ENCODE results near the gene EHD4.

The EHD4 gene

GRCh38 chr15:41979493-41980266 lies 7.3 kb upstream of the EHD4 start:
- no peak for DNase-seq

- no peak for DNase-seq
Observed at GRCh38 chr15:41978534-41978933, 6.2 kb upstream of the EHD4 start.

DNA sequence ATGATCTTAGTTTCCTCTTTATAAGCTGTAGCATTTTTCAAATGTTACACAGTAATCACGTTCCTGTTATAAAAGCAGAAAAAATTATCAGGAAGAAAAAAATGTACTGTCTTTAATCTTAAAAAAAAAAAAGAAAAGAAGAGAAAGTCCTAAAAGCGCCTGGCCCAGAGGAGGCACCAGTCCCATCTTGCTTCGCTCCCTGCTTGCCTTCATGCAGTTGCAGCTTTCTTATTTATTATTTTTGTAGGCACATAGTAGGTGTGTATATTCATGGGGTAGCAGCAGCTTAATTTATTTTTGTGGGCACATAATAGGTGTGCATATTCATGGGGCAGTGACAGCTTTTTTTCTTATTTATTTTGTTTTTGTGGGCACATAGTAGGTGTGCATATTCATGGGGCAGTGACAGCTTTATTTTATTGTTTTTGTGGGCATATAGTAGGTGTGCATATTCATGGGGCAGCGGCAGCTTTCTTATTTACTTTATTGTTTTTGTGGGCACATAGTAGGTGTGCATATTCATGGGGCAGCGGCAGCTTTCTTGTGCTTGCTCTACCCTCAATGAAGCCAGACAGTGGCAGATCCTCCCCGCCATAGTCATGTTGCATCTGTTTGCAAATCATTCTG lies 5.5 kb upstream of the EHD4 start:
- DNase-seq, result no peak

GRCh38 chr15:41975669-41976068 lies 3.3 kb upstream of the EHD4 start:
- no peak for DNase-seq

- DNase-seq, result no peak
Observed at GRCh38 chr15:41974041-41974440, 1.7 kb upstream of the EHD4 start.

DNA sequence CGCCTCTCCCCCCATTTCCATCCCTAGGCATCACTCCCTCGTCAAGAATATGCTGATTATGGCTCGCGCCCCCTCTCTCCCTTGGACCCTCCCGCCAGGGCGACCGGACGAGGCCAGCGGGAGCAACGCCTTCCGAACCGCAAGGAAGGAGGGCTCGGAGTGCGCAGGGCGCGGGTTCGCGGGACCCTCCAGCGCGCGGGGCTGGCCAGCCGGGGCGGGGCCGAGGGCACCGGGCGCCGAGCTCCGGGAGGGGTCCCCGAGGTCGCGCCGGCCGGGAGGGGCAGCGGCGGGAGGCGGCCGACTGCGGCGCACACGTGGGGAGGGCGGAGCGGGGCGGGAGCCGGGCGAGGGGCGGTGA lies 483 bp downstream of the EHD4 start:
- DNase-seq, result no peak

DNA sequence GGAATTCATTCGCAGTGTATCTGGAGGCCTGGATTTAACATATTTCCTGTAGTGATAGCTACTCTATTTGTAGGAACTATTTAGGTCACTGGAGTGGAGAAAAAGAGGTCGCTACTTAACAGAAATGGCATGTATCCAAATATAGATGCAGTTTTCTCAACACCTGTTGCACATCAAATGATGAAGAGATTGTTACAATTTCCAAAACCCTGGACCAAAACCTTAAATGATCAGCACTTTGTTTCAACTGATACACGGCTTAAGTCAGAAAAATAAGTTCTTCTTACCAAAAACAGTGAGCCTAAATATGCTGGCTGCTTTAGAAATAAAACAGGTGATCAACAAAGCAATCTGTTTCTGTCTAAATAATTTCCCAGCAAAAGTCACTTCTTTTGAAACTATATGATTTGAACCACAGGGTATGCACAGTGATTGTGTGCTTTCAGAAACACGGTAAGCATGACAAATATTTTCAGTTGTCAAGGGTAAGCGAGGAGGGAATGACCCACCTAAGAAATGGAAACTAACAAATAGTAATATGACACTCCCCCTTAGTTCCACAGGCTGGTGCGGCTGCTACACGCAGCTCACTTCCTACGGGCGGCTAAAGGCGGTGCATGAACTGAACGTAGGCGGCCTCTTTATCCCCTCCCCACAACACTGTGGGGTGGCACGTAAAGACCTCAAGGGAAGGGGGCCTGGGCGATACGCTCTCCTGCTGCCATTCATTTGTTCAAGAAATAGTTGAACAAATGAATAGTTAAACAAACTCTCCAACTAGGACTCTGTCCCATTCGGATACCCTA lies 1.1 kb downstream of the EHD4 start:
- DNase-seq, result peak; percentile 32

GRCh38 chr15:41970456-41970855 lies 1.9 kb downstream of the EHD4 start:
- DNase-seq, result no peak

DNA sequence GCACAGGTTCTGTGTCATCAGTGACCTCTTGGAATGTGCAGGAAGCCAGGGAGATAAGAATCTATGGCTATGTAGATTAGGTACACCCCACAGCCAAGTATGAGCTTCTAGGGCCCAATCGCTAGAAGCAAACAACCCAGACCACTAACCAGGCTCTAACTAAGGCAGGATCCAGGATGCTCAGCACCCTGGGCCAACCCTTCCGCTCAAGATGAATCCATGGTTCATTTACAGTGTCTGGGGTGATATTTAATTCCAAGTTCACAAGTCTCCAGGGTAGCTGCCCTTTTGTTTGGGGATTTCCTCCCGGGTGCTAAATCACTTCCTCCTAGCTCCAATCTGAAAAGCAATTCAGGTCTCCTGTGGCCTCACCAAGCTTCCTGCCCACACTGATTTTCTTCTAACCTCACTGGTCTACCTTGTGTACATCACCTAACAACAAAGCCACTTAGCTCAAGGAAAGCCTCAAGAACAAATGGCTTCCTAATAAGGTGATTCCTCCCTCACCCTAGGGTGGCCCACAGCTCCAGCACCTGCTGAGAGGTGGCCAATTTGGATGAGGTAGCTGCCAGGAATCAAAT lies 2.4 kb downstream of the EHD4 start:
- no peak for DNase-seq

- no peak for DNase-seq
Observed at GRCh38 chr15:41968701-41969100, 3.7 kb downstream of the EHD4 start.

GRCh38 chr15:41967506-41968206 lies 4.7 kb downstream of the EHD4 start:
- no peak for DNase-seq

- no peak for DNase-seq
Observed at GRCh38 chr15:41966920-41967465, 5.4 kb downstream of the EHD4 start.

GRCh38 chr15:41966414-41966812 lies 5.9 kb downstream of the EHD4 start:
- no peak for DNase-seq

- no peak for DNase-seq
Observed at GRCh38 chr15:41965441-41966413, 6.6 kb downstream of the EHD4 start.

DNA sequence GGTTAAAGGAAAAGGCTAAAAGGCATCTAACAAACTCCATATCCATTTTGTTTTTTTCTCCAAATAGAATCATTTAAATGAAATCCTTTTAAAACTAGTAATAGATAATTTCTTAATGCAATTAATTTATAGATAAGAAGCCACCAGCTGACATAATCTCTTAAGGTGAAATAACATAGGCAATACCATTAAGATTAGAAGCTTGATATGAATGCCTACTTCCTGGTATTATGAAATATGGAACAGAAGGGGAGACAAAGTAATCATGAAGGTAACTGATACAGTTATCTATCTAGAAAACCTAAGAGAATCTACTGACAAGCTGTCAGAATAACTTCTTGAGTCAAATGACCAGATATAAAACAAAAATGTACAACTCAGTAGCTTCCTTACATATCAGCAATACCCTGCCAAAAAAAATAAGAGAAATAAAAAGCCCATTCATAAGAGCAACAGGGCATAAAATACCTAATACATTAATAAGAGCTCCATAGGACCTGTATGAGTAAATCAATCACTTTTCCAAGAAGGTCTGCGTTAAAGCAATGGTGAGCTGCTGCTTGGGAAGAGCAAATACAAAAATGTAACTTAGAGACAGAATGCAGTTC lies 10.7 kb downstream of the EHD4 start:
- no peak for DNase-seq

- no peak for DNase-seq
Observed at GRCh38 chr15:41961001-41961518, 11.3 kb downstream of the EHD4 start.

DNA sequence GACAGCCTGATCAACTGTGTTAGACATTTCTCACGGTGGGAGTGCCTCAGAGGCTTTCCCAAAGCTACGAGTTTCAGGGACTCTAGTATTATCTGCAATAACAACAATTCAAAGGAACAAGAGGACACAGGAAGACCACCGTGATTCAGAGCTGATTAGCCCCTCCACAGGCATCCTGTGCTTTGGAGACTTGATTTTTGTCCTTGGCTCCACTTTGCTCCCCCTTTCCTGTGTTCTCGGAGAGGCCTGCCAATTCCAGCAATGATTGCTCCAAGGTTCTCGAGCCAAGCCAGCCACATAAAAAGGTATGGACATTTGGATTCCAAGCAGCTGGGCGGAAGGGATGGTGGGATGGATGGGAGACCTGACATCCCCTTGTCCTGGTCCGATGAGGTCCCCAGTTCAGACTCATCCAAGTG lies 14.3 kb downstream of the EHD4 start:
- DNase-seq, result no peak

DNA sequence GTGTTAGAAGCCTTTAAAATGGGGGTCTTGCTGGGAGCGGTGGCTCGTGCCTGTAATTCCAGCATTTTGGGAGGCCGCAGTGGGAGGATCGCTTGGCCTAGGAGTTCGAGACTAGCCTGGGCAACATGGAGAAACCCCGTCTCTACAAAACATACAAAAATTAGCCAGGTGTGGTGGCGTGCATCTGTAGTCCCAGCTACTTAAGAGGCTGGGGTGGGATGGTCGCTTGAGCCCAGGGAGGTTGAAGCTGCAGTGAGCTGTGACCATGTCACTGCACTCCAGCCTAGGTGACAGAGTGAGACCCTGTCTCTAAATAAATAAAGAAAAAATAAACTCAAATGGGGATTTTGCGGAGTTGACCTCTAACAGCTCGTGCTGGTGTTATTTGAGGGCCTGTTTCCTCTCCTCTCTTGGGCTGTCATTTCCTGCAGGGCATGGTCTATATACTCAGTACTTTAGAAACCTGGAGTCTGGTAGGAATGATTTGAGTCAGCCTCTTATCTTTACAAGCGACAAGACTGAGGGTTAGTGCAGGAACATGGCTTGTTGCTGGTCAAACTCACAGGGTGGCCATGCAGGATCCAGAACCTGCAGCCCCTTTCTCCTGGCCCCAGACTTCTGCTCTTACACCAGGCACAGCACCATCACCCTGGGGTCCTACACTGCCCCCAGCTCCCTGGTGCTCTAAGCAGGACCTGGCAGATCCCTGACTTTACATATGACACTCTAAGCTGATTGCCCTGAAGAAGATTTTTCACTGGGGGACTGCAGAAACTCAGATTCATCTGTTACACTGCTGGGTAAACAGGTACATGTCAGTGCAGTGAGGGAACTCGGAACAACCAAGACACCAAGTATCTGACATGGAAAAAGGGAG lies 15.1 kb downstream of the EHD4 start:
- DNase-seq, result no peak

GRCh38 chr15:41955807-41956525 lies 16.4 kb downstream of the EHD4 start:
- DNase-seq, result no peak
